Uterus (tissue), 4 donors: ENCODE measurements around the gene IL17A. TPM values are rescaled to one million over a fixed set of nuclear protein-coding genes. Genes with fewer than 3 reads are reported as not detected.

Experiments used
- DNase-seq, 2 donors: peaks; one replicate each; pipeline ENCODE4 v3.0.0-alpha.2; 2019 to 2020
- H3K27ac ChIP-seq, 2 donors: fragments of 200-600 bp; sonication (generic); 1 replicate in 1 of 2; 2 replicates in 1 of 2; pipeline ENCODE4 v1.5.1; 2016 to 2018
- H3K27me3 ChIP-seq, 2 donors: fragments of 200-600 bp; sonication (generic); one replicate each; pipeline ENCODE4 v1.5.1; 2018 to 2019; ENCODE audit warnings: control low read depth in 1 of 2
- H3K36me3 ChIP-seq, 2 donors: fragments of 200-600 bp; sonication (generic); one replicate each; pipeline ENCODE4 v1.5.1; 2019; ENCODE audit warnings: control low read depth in 1 of 2
- H3K4me1 ChIP-seq, 2 donors: fragments of 200-600 bp; sonication (generic); one replicate each; pipeline ENCODE4 v1.5.1; 2018 to 2019; ENCODE audit warnings: control low read depth in 1 of 2
- H3K4me3 ChIP-seq, 2 donors: fragments of 200-600 bp; sonication (generic); 1 replicate in 1 of 2; 2 replicates in 1 of 2; pipeline ENCODE4 v1.5.1; 2018 to 2019; ENCODE audit warnings: mild to moderate bottlenecking in 1 of 2
- H3K9me3 ChIP-seq, 2 donors: fragments of 200-600 bp; sonication (generic); one replicate each; pipeline ENCODE4 v1.5.1; 2019; ENCODE audit warnings: control low read depth in 1 of 2
- POLR2A ChIP-seq, 2 donors: fragments of 450-650 bp; IDR thresholded peaks; one replicate each; pipeline ENCODE4 v1.6.1; 2016; ENCODE audit warnings: antibody characterized with exemption in 2 of 2, mild to moderate bottlenecking in 1 of 2, moderate library complexity in 1 of 2
- intact Hi-C: fragments of 100-400 bp; cut with DNase I; formaldehyde crosslinking; loops from one replicate; pipeline ENCODE4 v1.15.1; 2023; ENCODE audit warnings: low total_unique reads
- total RNA-seq, 4 donors: library from RNA; depleted of rRNA in 3 of 4; stranded (reverse); fragments of >200 nt in 3 of 4; gene quantifications; one replicate each; pipeline versions ENCODE4 v1.1.0 to v1.2.4, GENCODE V29; 2014 to 2023
- TF ChIP-seq, protein P1 (sequence below), 4 experiments: fragments of 200-600 bp in 2 of 4; fragments of 450-650 bp in 2 of 4; sonication (generic) in 2 of 4; IDR thresholded peaks; one replicate each; pipeline ENCODE4 v1.5.1; 2016 to 2019; ENCODE audit warnings: antibody characterized with exemption in 4 of 4, mild to moderate bottlenecking in 2 of 4, moderate library complexity in 1 of 4
- donor health status: DM: yes; HTN: yes; CAD: no.

The IL17A gene
- total RNA-seq, 4 donors from 2014 or later = 0.40 TPM; not detected in 3

DNA sequence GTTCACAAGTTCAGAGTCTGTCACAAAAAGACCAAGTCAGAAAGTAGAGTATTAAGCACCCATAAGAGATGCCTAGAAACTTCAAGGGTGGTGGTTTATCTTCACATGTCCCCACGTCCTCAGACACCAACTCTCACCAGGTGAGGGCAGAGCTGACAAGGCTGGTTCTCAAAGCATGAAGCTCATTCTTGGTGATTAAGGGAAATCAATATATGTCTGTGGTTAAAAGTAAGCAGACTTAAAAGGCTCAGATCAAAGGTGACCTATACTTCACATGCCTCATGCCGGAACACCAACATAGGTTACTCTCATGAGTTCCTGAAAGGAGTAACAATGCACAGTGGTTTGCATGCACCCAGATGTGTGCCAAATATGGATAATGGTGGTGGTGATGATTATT is 27.0 kb downstream of the IL17A start:
- TF ChIP-seq POLR2A (IDR thresholded peaks at IDR 0.05) = no peak
- TF ChIP-seq, protein P1, sequence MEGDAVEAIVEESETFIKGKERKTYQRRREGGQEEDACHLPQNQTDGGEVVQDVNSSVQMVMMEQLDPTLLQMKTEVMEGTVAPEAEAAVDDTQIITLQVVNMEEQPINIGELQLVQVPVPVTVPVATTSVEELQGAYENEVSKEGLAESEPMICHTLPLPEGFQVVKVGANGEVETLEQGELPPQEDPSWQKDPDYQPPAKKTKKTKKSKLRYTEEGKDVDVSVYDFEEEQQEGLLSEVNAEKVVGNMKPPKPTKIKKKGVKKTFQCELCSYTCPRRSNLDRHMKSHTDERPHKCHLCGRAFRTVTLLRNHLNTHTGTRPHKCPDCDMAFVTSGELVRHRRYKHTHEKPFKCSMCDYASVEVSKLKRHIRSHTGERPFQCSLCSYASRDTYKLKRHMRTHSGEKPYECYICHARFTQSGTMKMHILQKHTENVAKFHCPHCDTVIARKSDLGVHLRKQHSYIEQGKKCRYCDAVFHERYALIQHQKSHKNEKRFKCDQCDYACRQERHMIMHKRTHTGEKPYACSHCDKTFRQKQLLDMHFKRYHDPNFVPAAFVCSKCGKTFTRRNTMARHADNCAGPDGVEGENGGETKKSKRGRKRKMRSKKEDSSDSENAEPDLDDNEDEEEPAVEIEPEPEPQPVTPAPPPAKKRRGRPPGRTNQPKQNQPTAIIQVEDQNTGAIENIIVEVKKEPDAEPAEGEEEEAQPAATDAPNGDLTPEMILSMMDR (IDR thresholded peaks at IDR 0.05) = no peak
- intact Hi-C loops = no loop called here

DNA sequence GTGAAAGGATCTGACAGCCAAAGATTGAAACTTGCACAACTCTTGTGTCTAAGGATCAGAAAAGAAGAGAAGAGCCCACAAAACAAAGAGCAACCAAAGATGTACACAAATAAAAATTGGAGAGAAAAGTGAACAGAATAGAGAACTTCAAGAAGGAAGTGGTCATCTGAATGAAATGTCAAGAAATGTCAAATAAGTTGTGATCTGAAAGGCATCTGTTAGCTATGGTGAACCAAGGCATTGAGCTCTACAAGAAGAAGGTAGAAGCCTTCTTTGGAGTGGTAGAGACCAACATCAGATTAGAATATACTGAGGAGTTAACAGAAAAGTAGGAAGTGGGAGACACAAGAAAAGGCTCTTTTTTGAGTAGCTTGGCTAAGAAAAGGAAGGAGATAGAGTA is 29.6 kb downstream of the IL17A start:
- DNase-seq = no peak
- Histone ChIP-seq H3K4me1 (no peaks in the 10 kb centered on the region), H3K27ac (no peak overlapping the region), H3K9me3 (no peaks in the 10 kb centered on the region), H3K4me3 (no peak overlapping the region), H3K27me3 (no peaks in the 10 kb centered on the region), H3K36me3 (no peaks in the 10 kb centered on the region)
- intact Hi-C loops = no loop called here
- TF ChIP-seq, protein P1 (IDR thresholded peaks at IDR 0.05) = no peak
- no peak for TF ChIP-seq POLR2A (IDR thresholded peaks at IDR 0.05)

More for the DNA sequence above, 27.0 kb downstream of the IL17A start:
- Histone ChIP-seq H3K27me3 (no peaks in the 10 kb centered on the region), H3K4me3 (no peak overlapping the region), H3K9me3 (no peaks in the 10 kb centered on the region), H3K36me3 (no peaks in the 10 kb centered on the region), H3K4me1 (no peaks in the 10 kb centered on the region), H3K27ac (no peak overlapping the region)
- no peak for DNase-seq

DNA sequence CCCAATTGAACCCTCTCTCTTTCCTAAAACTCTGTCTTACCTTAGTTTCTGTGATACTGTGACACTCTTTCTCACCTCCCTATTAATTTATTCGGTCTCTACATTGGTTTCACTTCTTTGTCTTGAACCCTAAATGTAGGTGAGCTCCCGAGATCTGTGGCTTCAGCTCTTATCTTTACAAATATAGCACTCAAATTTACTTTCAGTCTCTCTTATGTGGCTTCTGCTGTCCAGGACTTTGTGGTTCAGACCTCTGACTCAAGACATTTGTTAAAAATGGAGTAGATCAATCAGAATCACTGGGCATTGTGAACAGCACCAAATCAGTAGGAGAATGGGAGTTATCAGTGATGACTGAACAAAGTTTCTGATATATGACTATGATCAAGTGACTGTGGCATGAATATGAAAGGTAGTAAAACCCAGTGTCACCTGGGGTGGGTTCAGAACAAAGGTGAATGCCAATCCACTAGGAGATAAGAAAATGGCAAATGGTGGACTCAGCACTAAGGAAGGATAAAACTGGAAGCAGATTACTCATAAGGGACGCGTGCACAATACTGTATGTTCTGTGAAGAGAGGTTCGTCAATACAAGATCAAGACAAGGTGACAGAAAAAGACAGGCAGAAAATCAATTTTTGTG is 30.9 kb downstream of the IL17A start:
- H3K9me3 ChIP-seq = no peaks in the 10 kb centered on the region
- no peaks in the 10 kb centered on the region for H3K27me3 ChIP-seq
- H3K4me3 ChIP-seq = no peak overlapping the region
- intact Hi-C loops = no loop called here
- no peak for TF ChIP-seq POLR2A (IDR thresholded peaks at IDR 0.05)
- TF ChIP-seq, protein P1 (IDR thresholded peaks at IDR 0.05) = no peak
- no peak overlapping the region for H3K27ac ChIP-seq
- H3K4me1 ChIP-seq = no peaks in the 10 kb centered on the region
- no peak for DNase-seq
- H3K36me3 ChIP-seq = no peaks in the 10 kb centered on the region

DNA sequence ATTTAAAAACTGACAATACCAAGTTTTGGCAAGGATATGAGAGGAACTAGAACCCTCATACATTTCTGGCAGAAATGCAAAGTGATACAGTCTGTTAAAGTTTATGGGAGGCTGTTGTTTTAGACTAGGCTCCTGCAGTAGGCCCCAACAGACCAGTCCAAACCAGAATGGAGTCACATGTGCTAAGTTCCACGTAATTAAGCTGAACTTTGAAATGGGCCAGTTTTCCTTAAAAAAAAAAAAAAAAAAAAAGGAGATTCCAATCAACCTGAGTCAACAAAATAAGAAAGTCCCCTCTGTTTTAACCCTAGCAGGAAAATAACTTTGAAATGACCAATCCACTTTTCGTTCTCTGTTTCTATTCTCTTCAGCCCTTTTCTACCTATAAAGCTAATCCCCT is 31.6 kb downstream of the IL17A start:
- no peaks in the 10 kb centered on the region for H3K4me1 ChIP-seq
- H3K36me3 ChIP-seq = no peaks in the 10 kb centered on the region
- no peak for TF ChIP-seq POLR2A (IDR thresholded peaks at IDR 0.05)
- TF ChIP-seq, protein P1 (IDR thresholded peaks at IDR 0.05) = no peak
- no peaks in the 10 kb centered on the region for H3K27me3 ChIP-seq
- intact Hi-C loops = no loop called here
- no peak for DNase-seq
- H3K9me3 ChIP-seq = no peaks in the 10 kb centered on the region
- no peak overlapping the region for H3K4me3 ChIP-seq
- no peak overlapping the region for H3K27ac ChIP-seq

DNA sequence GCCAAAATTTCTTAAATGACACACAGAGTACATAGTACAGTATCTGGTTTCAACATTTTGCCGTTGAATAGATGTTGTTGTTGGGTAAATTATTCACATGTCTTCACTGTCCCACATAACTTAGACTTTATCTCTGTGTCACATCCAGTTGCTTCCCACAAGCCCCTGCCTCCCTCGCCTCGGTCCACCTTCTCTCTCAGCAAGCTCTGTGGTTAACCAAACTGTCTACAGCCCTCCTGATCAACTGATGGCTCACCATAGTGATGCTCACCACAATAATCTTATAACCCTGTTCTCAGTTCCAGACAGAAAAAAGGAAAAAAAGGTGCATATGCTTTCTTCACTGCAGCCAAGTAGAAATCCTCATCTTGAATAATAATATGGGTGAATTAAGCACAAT is 35.1 kb downstream of the IL17A start:
- DNase-seq = no peak

More for the DNA sequence above, 35.1 kb downstream of the IL17A start:
- TF ChIP-seq POLR2A (IDR thresholded peaks at IDR 0.05) = no peak
- TF ChIP-seq, protein P1 (IDR thresholded peaks at IDR 0.05) = no peak
- intact Hi-C loops = no loop called here
- no peaks in the 10 kb centered on the region for H3K9me3 ChIP-seq
- no peaks in the 10 kb centered on the region for H3K4me1 ChIP-seq
- H3K36me3 ChIP-seq = no peaks in the 10 kb centered on the region
- H3K27me3 ChIP-seq = no peaks in the 10 kb centered on the region
- H3K4me3 ChIP-seq = no peak overlapping the region
- H3K27ac ChIP-seq = no peak overlapping the region
